Occipital lobe (tissue), 2 donors: Measurements from ENCODE around the gene DOLPP1. TPM values are rescaled to one million over a fixed set of nuclear protein-coding genes. Genes with fewer than 3 reads are reported as not detected.
"Not testable (repeated sequence)": the region's sequence is repeated elsewhere in the genome, so short reads cannot be mapped to it uniquely, and the experiment has no call there.

Experiments used
- DNase-seq: peaks from one replicate; lab custom pipeline; 2025; lab: John Stamatoyannopoulos, UW
- total RNA-seq: library from RNA; depleted of rRNA; stranded (reverse); fragments of >200 nt; gene quantifications from one replicate; pipeline ENCODE4 v1.2.3, GENCODE V29; 2014

Gene DOLPP1
- total RNA-seq, 1 donor from 2014 or later: 16.5 TPM

DNA sequence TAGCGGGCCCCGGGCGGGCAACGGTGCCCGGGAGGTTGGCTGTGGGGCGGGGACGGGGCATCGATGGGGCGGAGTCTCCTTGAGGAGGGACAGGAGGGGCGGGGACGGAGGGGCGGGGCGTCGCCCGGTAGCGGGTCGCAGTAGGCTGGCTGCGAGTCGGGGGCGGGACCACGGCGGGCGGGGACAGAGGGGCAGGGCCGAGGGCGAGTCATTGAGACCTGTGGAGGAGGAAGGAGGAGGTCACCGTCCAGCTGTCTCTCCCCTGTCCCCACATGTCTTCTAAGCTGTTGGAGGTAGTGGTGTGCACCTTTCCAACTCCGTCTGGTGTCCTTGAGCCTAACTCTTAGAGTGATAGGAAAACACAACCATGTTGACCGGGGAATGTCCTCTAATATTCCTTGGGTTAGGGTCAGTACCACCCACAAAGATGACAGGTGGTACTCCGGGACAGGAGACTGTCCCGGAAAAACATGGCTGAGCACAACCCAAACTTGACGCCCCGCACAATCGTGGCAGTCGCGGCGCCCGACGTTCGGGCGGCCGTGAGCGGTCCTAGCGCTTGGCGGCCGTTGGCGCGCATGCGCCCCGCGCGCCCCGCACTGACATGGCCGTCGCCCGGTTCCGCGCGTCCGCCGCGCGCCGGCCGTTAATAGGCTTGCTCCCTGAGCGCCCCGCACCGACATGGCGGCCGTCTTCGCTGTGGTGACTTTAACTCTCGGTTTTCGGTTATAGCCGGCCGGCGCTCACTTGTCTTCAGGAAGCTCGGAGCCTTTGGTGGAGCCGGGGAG is 30.0 kb downstream of the DOLPP1 start, which contains the start of the genes CRAT and PTPA:
TSS of gene CRAT (minus strand) at position 54 of the 788 bp plus-strand sequence. CDS start 284 bp downstream, outside the sequence.
TSS of gene PTPA (plus strand) at position 676 of the 788 bp plus-strand sequence. CDS start 186 bp downstream, outside the sequence.
- peak; percentile 97 for DNase-seq

GRCh38 chr9:129111528-129112151 is 30.7 kb downstream of the DOLPP1 start:
- no peak for DNase-seq

DNA sequence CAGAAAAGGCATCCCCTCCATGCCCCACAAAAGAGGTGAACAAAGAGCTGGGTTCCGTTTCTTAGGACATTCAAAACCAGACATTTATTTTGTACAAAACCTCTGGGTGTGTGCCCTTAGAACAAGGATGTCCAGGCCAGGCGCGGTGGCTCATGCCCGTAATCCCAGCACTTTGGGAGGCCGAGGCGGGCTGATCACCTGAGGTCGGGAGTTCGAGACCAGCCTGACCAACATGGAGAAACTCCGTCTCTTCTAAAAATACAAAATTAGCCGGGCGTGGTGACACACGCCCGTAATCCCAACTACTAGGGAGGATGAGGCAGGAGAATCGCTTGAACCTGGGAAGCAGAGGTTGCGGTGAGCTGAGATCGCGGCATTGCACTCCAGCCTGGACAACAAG is 31.6 kb downstream of the DOLPP1 start:
- DNase-seq: not testable (repeated sequence)

DNA sequence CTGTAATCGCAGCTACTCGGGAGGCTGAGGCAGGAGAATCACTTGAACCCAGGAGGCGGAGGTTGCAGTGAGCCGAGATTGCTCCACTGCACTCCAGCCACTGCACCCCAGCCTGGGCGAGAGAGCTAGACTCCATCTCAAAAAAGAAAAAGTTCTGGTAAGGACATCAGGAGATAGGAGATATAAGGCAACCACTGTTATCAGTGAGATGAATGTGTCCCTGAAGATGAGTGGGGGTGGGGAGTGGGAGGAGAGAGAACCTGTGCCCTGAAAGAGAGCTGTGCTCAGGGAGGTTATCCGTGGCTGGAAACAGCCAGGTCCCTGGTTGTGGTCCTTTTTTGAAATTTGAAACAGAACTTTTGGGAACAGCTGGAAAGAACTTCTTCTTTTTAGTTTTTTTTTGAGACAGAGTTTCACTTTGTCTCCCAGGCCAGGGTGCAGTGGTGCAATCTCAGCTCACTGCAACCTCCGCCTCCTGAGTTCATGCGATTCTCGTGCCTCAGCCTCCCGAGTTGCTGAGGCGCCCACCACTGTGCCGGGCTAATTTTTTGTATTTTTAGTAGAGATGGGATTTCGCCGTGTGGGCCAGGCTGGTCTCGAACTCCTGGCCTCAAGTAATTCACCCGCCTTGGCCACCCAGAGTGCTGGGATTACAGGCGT is 32.9 kb downstream of the DOLPP1 start:
- DNase-seq: no peak

GRCh38 chr9:129118799-129119198 is 37.9 kb downstream of the DOLPP1 start:
- no peak for DNase-seq

- no peak for DNase-seq
Measured at GRCh38 chr9:129121483-129121882, 40.6 kb downstream of the DOLPP1 start.

DNA sequence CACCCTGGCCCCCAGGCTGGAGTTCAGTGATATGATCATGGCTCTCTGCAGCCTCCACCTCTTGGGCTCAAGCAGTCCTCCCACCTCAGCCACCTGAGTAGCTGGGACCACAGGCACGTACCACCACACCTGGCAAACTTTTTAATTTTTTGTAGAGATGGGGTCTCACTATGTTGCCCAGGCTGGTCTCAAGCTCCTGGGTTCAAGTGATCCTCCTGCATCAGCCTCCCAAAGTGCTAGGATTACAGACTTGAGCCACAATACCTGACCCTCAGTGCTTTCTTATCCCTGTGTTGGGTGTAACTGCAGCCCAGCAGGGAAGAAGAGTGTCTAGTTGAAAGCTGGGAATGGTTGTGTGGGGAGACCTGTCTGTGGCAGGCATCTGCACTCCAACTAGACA is 41.2 kb downstream of the DOLPP1 start:
- no peak for DNase-seq

DNA sequence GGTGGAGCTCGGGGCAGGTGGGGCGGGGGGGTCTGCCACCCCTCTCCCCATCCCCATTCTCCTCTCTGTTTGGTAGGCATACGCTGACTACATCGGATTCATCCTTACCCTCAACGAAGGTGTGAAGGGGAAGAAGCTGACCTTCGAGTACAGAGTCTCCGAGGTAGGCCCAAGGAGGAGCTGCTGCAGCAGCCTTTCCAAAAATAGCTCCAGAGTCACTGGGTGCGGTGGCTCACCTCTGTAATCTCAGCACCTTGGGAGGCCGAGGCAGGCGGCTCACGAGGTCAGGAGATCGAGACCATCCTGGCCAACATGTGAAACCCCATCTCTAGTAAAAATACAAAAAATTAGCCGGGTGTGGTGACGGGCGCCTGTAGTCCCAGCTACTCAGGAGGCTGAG is 42.1 kb downstream of the DOLPP1 start:
- DNase-seq: not testable (repeated sequence)

DNA sequence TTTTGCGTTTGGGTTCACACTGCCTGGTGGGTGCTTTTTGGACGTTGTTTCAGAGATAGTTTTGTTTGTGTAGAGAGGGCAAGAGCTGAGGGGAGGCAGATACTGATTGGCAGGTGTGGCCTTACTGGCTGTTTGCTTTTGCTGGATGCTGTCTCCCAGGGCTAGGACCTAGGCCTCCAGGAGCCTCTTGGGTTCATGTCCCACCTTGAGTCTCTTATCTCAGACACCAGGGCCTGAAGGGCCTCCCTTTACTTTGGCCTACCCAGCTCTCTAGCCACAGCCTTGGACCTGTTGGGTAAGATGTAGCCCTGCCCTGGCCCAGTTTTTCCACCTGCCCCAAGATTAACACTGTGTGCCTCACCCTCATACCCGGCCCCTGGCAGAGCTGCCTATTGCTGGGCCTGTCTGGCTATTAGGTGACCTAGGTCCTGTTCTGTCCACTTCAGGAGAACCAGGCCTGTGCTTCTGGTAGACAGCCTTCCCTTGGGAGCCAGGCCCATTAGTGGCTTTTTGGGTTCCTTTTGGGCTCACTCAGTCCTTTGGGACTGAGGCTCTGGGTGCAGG is 43.7 kb downstream of the DOLPP1 start:
- DNase-seq: no peak

GRCh38 chr9:129125478-129125877 is 44.6 kb downstream of the DOLPP1 start:
- no peak for DNase-seq

- no peak for DNase-seq
Measured at GRCh38 chr9:129126749-129127618, 46.1 kb downstream of the DOLPP1 start.

- no peak for DNase-seq
Measured at GRCh38 chr9:129128689-129129088, 47.8 kb downstream of the DOLPP1 start.

- not testable (repeated sequence) for DNase-seq
Measured at GRCh38 chr9:129130271-129130670, 49.4 kb downstream of the DOLPP1 start.

- DNase-seq: no peak
Measured at GRCh38 chr9:129130791-129131190, 49.9 kb downstream of the DOLPP1 start.

- peak; percentile 41 for DNase-seq
Measured at GRCh38 chr9:129131300-129132145, 50.6 kb downstream of the DOLPP1 start.

DNA sequence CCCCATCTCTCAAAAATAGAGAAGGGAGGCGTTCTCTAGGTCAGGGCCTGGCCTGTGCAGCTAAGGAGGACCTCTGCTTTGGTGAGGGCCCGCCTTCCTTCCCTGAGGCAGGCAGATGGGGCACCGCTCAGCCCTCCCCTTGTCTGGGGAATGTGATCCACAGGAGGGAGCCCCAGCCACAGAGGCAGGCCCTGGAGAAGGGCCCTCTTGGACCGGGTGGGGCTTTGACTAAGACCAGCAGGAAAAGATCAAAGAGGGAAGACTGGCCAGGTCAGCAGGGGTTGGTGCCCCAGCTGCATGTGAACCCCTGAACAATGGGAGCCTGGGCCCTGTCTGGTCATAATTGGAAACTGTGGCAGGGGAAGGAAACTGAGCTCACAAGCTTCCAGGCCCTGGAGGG is 52.2 kb downstream of the DOLPP1 start:
- DNase-seq: no peak

DNA sequence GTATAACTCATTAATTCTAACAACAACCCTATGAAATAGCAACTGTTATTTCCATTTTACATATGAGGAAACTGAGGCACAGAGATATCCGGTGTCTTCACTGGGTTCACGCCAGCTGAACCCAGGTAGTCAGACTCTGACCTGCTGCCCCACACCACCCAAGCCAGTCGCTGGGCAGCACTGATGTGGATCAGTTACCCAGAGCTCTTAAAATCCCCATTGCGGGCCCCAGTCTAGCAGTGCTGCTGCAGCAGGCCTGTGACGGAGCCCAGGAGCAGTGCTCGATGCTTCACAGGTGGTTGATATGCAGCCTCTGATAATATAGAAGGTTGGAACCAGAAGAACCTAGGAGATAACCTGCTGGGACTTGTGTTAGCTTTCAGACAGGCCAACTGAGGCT is 54.6 kb downstream of the DOLPP1 start:
- DNase-seq: no peak

- no peak for DNase-seq
Measured at GRCh38 chr9:129136446-129137035, 55.6 kb downstream of the DOLPP1 start.

- DNase-seq: no peak
Measured at GRCh38 chr9:129137292-129138143, 56.6 kb downstream of the DOLPP1 start.
